HepG2 (cell line): ENCODE measurements around the gene TTC6. TPM values are rescaled to one million over a fixed set of nuclear protein-coding genes. Genes with fewer than 3 reads are reported as not detected.
A peak's percentile ranks its signal among the peaks of the same experiment; 100 is the strongest.

Source experiments
- CBFB ChIP-seq: sonication (generic); formaldehyde crosslinking; IDR thresholded peaks from 2 replicates; pipeline ENCODE4 v1.4.0; 2020; ENCODE audit warnings: missing genetic modification reagents
- GPN1 ChIP-seq: sonication (generic); formaldehyde crosslinking; IDR thresholded peaks from 2 replicates; pipeline ENCODE4 v1.5.1; 2020; ENCODE audit warnings: missing genetic modification reagents, borderline replicate concordance
- HDAC2 ChIP-seq: sonication (generic); formaldehyde crosslinking; IDR thresholded peaks from 2 replicates; pipeline ENCODE4 v1.4.0; 2020; ENCODE audit warnings: missing genetic modification reagents
- MAZ ChIP-seq, 2 experiments: sonication (generic) in 1 of 2; formaldehyde crosslinking in 1 of 2; IDR thresholded peaks; 2 replicates each; pipeline versions ENCODE4 v1.5.0 to v1.6.1; 2012 to 2020; ENCODE audit warnings: low read depth in 2 of 2, mild to moderate bottlenecking in 2 of 2, borderline replicate concordance in 1 of 2, improper control_type of control experiment in 1 of 2, low read length in 1 of 2, missing genetic modification reagents in 1 of 2, moderate library complexity in 1 of 2
- NFE2L2 ChIP-seq: fragments of 150-350 bp; IDR thresholded peaks from 2 replicates; pipeline ENCODE4 v1.6.1; 2014; ENCODE audit warnings: low read length
- ZFP36L1 ChIP-seq: sonication (generic); formaldehyde crosslinking; IDR thresholded peaks from 2 replicates; pipeline ENCODE4 v1.8.0; 2022; ENCODE audit warnings: mild to moderate bottlenecking, missing genetic modification reagents, moderate library complexity
- ZNF572 ChIP-seq: sonication (generic); formaldehyde crosslinking; IDR thresholded peaks from 2 replicates; pipeline ENCODE4 v1.5.1; 2020; ENCODE audit warnings: mild to moderate bottlenecking, missing genetic modification reagents
- ZNF841 ChIP-seq: sonication (generic); formaldehyde crosslinking; IDR thresholded peaks from 2 replicates; pipeline ENCODE4 v1.8.1; 2023; ENCODE audit warnings: missing genetic modification reagents, borderline replicate concordance
- ZNF878 ChIP-seq: sonication (generic); formaldehyde crosslinking; IDR thresholded peaks from 2 replicates; pipeline ENCODE4 v1.8.1; 2023; ENCODE audit warnings: mild to moderate bottlenecking, missing genetic modification reagents, moderate library complexity
- polyA plus RNA-seq, 8 experiments: library from polyadenylated mRNA; depleted of rRNA in 3 of 8; stranded (reverse) in 7 of 8; unstranded in 1 of 8; fragments of >200 nt; fragmentation: Illumina TruSeq in 4 of 8; extraction: Trizol in 4 of 8; gene quantifications; 2 replicates each; pipeline versions ENCODE4 v1.2.1 to v1.2.3, GENCODE V29; 2011 to 2016; ENCODE audit warnings: low read depth in 4 of 8, missing spikeins in 1 of 8, mixed read lengths in 1 of 8; ENCODE audit not compliant: insufficient read depth in 1 of 8
- total RNA-seq, 5 experiments: library from RNA; depleted of rRNA; stranded (reverse); fragments of >200 nt; fragmentation: Illumina TruSeq; extraction: Trizol; gene quantifications; 2 replicates each; pipeline ENCODE4 v1.2.3, GENCODE V29; 2016; ENCODE audit warnings: low read depth in 1 of 5
- TF ChIP-seq, protein P1 (sequence below), 2 experiments: sonication (generic) in 1 of 2; formaldehyde crosslinking in 1 of 2; IDR thresholded peaks; 2 replicates each; pipeline versions ENCODE4 v1.6.1 to v1.9.0; 2014 to 2022; ENCODE audit warnings: antibody characterized with exemption in 1 of 2, borderline replicate concordance in 1 of 2, inconsistent platforms in 1 of 2, low read depth in 1 of 2, missing genetic modification reagents in 1 of 2
- TF ChIP-seq, protein P2 (sequence below): sonication (generic); formaldehyde crosslinking; IDR thresholded peaks from 2 replicates; pipeline ENCODE4 v1.4.0; 2020; ENCODE audit warnings: missing genetic modification reagents
- TF ChIP-seq, protein P3 (sequence below): sonication (generic); formaldehyde crosslinking; IDR thresholded peaks from 2 replicates; pipeline ENCODE4 v1.4.0; 2020; ENCODE audit warnings: mild to moderate bottlenecking, missing genetic modification reagents
- TF ChIP-seq, protein P4 (sequence below): sonication (generic); formaldehyde crosslinking; IDR thresholded peaks from 2 replicates; pipeline ENCODE4 v1.5.0; 2020; ENCODE audit warnings: mild to moderate bottlenecking, missing genetic modification reagents, moderate library complexity

Gene TTC6
- total and polyA plus RNA-seq, 2 of the 13 experiments (the other 11 are each of a cell fraction or from before 2014, with no cell fraction given), result 9.3 to 27.4 TPM

DNA sequence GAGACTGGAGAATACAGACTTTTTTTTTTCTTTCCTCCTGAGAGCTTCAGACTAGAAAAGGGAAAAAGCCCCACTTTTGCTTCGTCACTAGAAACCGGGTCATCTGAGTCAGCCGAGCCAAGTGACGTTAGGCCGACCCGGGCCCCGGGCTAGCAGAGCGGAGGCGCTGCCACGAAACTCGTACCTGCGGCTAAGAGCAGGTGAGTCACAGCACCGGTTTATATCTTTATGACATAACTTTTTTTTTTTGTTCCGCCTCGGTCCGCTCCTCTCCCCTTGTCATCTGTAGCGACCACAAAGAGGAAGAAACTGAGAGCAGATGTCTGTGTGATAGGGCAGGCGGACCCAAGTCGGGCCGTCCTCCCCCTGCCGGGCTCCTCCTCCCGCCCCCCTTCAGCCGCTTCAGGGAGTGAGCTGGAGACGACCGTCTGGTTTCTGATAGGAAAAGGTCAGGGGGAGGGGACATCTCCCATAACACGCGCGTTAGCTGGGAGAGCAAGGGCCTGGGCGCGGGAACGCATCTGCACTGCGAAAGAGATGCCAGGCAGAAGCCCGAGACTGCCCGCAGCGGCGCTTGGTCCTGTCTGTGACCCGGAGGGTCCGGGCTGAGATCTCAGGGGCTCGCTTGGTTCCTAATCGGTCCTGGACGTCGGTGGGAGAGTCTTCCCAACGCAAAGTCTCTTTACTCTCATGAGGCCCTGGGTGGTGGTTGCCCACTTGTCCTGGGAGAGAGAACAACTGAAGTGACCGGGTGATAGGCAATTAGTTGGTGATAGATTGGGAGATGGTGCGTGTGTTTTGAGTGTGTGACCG, 586 bp downstream of the TTC6 start (continued):
- TF ChIP-seq, protein P1, sequence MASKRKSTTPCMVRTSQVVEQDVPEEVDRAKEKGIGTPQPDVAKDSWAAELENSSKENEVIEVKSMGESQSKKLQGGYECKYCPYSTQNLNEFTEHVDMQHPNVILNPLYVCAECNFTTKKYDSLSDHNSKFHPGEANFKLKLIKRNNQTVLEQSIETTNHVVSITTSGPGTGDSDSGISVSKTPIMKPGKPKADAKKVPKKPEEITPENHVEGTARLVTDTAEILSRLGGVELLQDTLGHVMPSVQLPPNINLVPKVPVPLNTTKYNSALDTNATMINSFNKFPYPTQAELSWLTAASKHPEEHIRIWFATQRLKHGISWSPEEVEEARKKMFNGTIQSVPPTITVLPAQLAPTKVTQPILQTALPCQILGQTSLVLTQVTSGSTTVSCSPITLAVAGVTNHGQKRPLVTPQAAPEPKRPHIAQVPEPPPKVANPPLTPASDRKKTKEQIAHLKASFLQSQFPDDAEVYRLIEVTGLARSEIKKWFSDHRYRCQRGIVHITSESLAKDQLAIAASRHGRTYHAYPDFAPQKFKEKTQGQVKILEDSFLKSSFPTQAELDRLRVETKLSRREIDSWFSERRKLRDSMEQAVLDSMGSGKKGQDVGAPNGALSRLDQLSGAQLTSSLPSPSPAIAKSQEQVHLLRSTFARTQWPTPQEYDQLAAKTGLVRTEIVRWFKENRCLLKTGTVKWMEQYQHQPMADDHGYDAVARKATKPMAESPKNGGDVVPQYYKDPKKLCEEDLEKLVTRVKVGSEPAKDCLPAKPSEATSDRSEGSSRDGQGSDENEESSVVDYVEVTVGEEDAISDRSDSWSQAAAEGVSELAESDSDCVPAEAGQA (IDR thresholded peaks at IDR 0.05; ENCODE audit: low read depth), result no peak; the same call in 1 of the 2 replicates
- TF ChIP-seq, protein P1 (CRISPR knock-in tag; IDR thresholded peaks at IDR 0.05; ENCODE audit: borderline replicate concordance), result peak; percentile 97; the same call in 1 of the 2 replicates
- TF ChIP-seq MAZ (IDR thresholded peaks at IDR 0.05; ENCODE audit: borderline replicate concordance, low read depth, low read length), result peak; percentile 78; the same call in 1 of the 2 replicates
- TF ChIP-seq MAZ (CRISPR knock-in tag; IDR thresholded peaks at IDR 0.05; ENCODE audit: low read depth), result peak; percentile 96
- TF ChIP-seq HDAC2 (CRISPR knock-in tag), result peak; percentile 95
- TF ChIP-seq ZFP36L1 (CRISPR knock-in tag), result peak; percentile 37; the same call in 1 of the 2 replicates
- TF ChIP-seq, protein P2, sequence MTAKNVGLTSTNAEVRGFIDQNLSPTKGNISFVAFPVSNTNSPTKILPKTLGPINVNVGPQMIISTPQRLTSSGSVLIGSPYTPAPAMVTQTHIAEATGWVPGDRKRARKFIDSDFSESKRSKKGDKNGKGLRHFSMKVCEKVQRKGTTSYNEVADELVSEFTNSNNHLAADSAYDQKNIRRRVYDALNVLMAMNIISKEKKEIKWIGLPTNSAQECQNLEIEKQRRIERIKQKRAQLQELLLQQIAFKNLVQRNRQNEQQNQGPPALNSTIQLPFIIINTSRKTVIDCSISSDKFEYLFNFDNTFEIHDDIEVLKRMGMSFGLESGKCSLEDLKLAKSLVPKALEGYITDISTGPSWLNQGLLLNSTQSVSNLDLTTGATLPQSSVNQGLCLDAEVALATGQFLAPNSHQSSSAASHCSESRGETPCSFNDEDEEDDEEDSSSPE (CRISPR knock-in tag), result peak; percentile 97
- peak; percentile 21; the same call in 1 of the 2 replicates for TF ChIP-seq CBFB
- TF ChIP-seq ZNF878 (CRISPR knock-in tag), result peak; percentile 97
- no peak for TF ChIP-seq ZNF841 (CRISPR knock-in tag)
- no peak for TF ChIP-seq GPN1
- peak; percentile 74 for TF ChIP-seq NFE2L2
- TF ChIP-seq, protein P3, sequence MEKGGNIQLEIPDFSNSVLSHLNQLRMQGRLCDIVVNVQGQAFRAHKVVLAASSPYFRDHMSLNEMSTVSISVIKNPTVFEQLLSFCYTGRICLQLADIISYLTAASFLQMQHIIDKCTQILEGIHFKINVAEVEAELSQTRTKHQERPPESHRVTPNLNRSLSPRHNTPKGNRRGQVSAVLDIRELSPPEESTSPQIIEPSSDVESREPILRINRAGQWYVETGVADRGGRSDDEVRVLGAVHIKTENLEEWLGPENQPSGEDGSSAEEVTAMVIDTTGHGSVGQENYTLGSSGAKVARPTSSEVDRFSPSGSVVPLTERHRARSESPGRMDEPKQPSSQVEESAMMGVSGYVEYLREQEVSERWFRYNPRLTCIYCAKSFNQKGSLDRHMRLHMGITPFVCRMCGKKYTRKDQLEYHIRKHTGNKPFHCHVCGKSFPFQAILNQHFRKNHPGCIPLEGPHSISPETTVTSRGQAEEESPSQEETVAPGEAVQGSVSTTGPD (CRISPR knock-in tag), result 0 out of 2 replicates have a peak, but pooled peaks have one; percentile 17
- TF ChIP-seq, protein P4, sequence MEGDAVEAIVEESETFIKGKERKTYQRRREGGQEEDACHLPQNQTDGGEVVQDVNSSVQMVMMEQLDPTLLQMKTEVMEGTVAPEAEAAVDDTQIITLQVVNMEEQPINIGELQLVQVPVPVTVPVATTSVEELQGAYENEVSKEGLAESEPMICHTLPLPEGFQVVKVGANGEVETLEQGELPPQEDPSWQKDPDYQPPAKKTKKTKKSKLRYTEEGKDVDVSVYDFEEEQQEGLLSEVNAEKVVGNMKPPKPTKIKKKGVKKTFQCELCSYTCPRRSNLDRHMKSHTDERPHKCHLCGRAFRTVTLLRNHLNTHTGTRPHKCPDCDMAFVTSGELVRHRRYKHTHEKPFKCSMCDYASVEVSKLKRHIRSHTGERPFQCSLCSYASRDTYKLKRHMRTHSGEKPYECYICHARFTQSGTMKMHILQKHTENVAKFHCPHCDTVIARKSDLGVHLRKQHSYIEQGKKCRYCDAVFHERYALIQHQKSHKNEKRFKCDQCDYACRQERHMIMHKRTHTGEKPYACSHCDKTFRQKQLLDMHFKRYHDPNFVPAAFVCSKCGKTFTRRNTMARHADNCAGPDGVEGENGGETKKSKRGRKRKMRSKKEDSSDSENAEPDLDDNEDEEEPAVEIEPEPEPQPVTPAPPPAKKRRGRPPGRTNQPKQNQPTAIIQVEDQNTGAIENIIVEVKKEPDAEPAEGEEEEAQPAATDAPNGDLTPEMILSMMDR (CRISPR knock-in tag), result peak; percentile 36; the same call in 1 of the 2 replicates
- peak; percentile 75; the same call in 1 of the 2 replicates for TF ChIP-seq ZNF572 (CRISPR knock-in tag)
